B cell (primary cell): ENCODE data around the gene RABGGTB. TPM values are rescaled to one million over a fixed set of nuclear protein-coding genes. Genes with fewer than 3 reads are reported as not detected.
A peak's percentile ranks its signal among the peaks of the same experiment; 100 is the strongest.
"Not testable (repeated sequence)": the region's sequence is repeated elsewhere in the genome, so short reads cannot be mapped to it uniquely, and the experiment has no call there.

Experiments
- ATAC-seq: fragments of 200-7000 bp; cut with Tn5 transposase; one replicate; pipeline ENCODE4 v1.10.0; 2021; ENCODE audit warnings: low read depth, mild to moderate bottlenecking, moderate number of reproducible peaks, moderate library complexity
- CTCF ChIA-PET: fragments of 350-600 bp; sonication (Branson Sonifier 250); formaldehyde crosslinking; loops from one replicate; lab custom pipeline; 2021; ENCODE audit warnings: antibody characterized with exemption, inconsistent platforms; lab: Charles Lee
- POLR2A ChIA-PET: fragments of 350-600 bp; sonication (Branson Sonifier 250); formaldehyde crosslinking; loops from one replicate; lab custom pipeline; 2021; ENCODE audit warnings: antibody characterized with exemption; lab: Charles Lee
- DNase-seq: peaks from one replicate; pipeline ENCODE4 v3.0.0; 2013
- H2AFZ ChIP-seq: 2 replicates; pipeline ENCODE4 v1.6.1; 2012; ENCODE audit warnings: mild to moderate bottlenecking, low read depth, low read length; ENCODE audit not compliant: insufficient read depth, poor library complexity, severe bottlenecking
- H3K27ac ChIP-seq, 2 donors: 1 replicate in 1 of 2; 2 replicates in 1 of 2; pipeline ENCODE4 v1.5.1; 2012 to 2013; ENCODE audit warnings: low read length in 2 of 2, mild to moderate bottlenecking in 2 of 2, moderate library complexity in 1 of 2
- H3K27me3 ChIP-seq, 4 experiments: fragments of 200-600 bp in 1 of 4; sonication (generic) in 1 of 4; replicated peaks in 1 of 4; 1 replicate in 2 of 4; 2 replicates in 2 of 4; pipeline versions ENCODE4 v1.6.1 to v1.7.0; 2013 to 2016; ENCODE audit warnings: low read length in 3 of 4, mild to moderate bottlenecking in 2 of 4, mixed read lengths in 1 of 4, moderate library complexity in 1 of 4; ENCODE audit not compliant: insufficient read depth in 4 of 4, control insufficient read depth in 3 of 4; ENCODE audit errors: control extremely low read depth in 1 of 4
- H3K36me3 ChIP-seq, 2 experiments: replicated peaks in 1 of 2; 1 replicate in 1 of 2; 2 replicates in 1 of 2; pipeline versions ENCODE4 v1.6.1 to v1.7.1; 2013; ENCODE audit warnings: low read length in 1 of 2; ENCODE audit not compliant: insufficient read depth in 2 of 2, control insufficient read depth in 1 of 2; ENCODE audit errors: control extremely low read depth in 1 of 2, extremely low read depth in 1 of 2
- H3K4me1 ChIP-seq, 2 donors: fragments of 200-600 bp in 1 of 2; sonication (generic) in 1 of 2; 1 replicate in 1 of 2; 2 replicates in 1 of 2; pipeline versions ENCODE4 v1.5.1 to v1.6.1; 2013 to 2017; ENCODE audit warnings: low read length in 2 of 2; ENCODE audit not compliant: control insufficient read depth in 2 of 2, insufficient read depth in 2 of 2
- H3K4me2 ChIP-seq: replicated peaks from 2 replicates; pipeline ENCODE3; 2012; ENCODE audit warnings: mild to moderate bottlenecking, low read depth, low read length; ENCODE audit not compliant: poor library complexity, severe bottlenecking
- H3K4me3 ChIP-seq, 5 experiments: fragments of 200-600 bp in 1 of 5; sonication (generic) in 1 of 5; 1 replicate in 3 of 5; 2 replicates in 2 of 5; pipeline versions ENCODE4 v1.5.1 to v1.7.0; 2011 to 2016; ENCODE audit warnings: low read length in 4 of 5, mild to moderate bottlenecking in 4 of 5, low read depth in 2 of 5, control low read depth in 1 of 5, moderate library complexity in 1 of 5; ENCODE audit not compliant: insufficient read depth in 1 of 5; ENCODE audit errors: control extremely low read depth in 1 of 5, extremely low read depth in 1 of 5
- H3K79me2 ChIP-seq: fragments of 200-600 bp; sonication (generic); one replicate; pipeline ENCODE4 v1.6.0; 2016; ENCODE audit warnings: low read length; ENCODE audit not compliant: control insufficient read depth, insufficient read depth
- H3K9ac ChIP-seq: fragments of 200-600 bp; sonication (generic); 2 replicates; pipeline ENCODE4 v1.6.1; 2017; ENCODE audit warnings: mild to moderate bottlenecking, low read length, moderate library complexity
- H3K9me3 ChIP-seq, 3 donors: one replicate each; pipeline versions ENCODE4 v1.6.1 to v1.7.1; 2013; ENCODE audit warnings: low read length in 2 of 3; ENCODE audit not compliant: control insufficient read depth in 2 of 3, insufficient read depth in 1 of 3; ENCODE audit errors: control extremely low read depth in 1 of 3
- H4K20me1 ChIP-seq: 2 replicates; pipeline ENCODE4 v1.6.0; 2012; ENCODE audit warnings: mild to moderate bottlenecking, low read length; ENCODE audit not compliant: insufficient read depth, control insufficient read depth, poor library complexity, severe bottlenecking
- H3K27ac Mint-ChIP-seq: one replicate; pipeline ENCODE4 v1.8.0; 2021; ENCODE audit warnings: mixed read lengths
- H3K27me3 Mint-ChIP-seq: one replicate; pipeline ENCODE4 v1.8.0; 2021; ENCODE audit warnings: mixed read lengths
- H3K4me1 Mint-ChIP-seq: one replicate; pipeline ENCODE4 v1.8.0; 2021; ENCODE audit warnings: mixed read lengths
- H3K4me3 Mint-ChIP-seq: one replicate; pipeline ENCODE4 v1.8.0; 2021; ENCODE audit warnings: mixed read lengths
- H3K9me3 Mint-ChIP-seq: one replicate; pipeline ENCODE4 v1.8.0; 2022; ENCODE audit warnings: mixed read lengths; ENCODE audit not compliant: insufficient read depth
- CTCF ChIP-seq: fragments of 200-600 bp; IDR thresholded peaks from one replicate; pipeline ENCODE4 v1.8.0; 2022; ENCODE audit warnings: antibody characterized with exemption, mild to moderate bottlenecking
- EZH2 ChIP-seq: IDR thresholded peaks from 2 replicates; pipeline ENCODE4 v1.6.1; 2012; ENCODE audit warnings: borderline replicate concordance, low read depth, mild to moderate bottlenecking, moderate library complexity, low read length; ENCODE audit not compliant: insufficient read depth, poor library complexity, severe bottlenecking
- WGBS: methylation state at CpG from one replicate; pipeline ENCODE4 v1.1.5; 2013; ENCODE audit warnings: missing lambda C conversion rate; ENCODE audit not compliant: insufficient coverage; 5-methylcytosine and 5-hydroxymethylcytosine counted together
- intact Hi-C: fragments of 100-400 bp; cut with micrococcal nuclease; formaldehyde crosslinking; loops from one replicate; pipeline ENCODE4 v1.10.0; 2022
- polyA plus RNA-seq: library from polyadenylated mRNA; depleted of rRNA; stranded (reverse); fragments of >200 nt; gene quantifications from 2 replicates; pipeline ENCODE4 v1.2.3, GENCODE V29; 2012
- total RNA-seq, 2 donors: library from RNA; stranded (reverse); fragments of 120-200 nt in 1 of 2; gene quantifications; 1 replicate in 1 of 2; 2 replicates in 1 of 2; pipeline versions ENCODE4 v1.2.3 to v1.2.4, GENCODE V29; 2013 to 2022

Gene RABGGTB
- total and polyA plus RNA-seq, 2 donors (not counting 1 experiment from before 2014, with no cell fraction given): 94.1 to 134 TPM

DNA sequence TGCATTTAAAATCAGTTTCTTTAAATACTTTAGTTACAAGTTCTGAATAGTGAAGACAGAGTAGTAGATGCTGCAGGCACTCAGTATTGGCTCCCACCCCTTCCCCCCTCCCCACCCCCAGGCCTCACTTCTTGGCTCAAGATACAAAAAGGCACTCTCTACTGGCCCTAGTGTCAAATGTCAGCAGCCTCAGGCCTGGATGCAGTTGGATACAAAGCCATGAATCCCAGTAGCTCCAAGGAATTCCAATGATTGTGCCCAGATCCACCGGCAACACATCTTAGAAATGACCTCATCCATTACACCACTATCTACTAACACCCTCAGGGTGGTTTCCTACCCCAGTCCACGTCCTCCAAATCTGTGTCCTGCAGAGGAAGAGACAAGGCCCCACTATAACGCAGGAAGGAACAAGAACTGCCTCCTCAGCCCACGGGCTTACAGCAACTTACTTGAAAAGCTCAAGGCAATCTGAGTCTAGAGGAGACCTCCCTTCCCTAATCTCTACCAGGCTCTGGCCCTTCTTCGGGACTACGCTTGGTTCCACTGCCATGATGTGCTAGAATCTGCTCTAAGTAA lies 43.9 kb upstream of the RABGGTB start:
- no peaks in the 10 kb centered on the region for H4K20me1 ChIP-seq
- no peak overlapping the region for H2AFZ ChIP-seq
- no peaks in the 10 kb centered on the region for H3K27me3 ChIP-seq
- WGBS: 92% methylated on average over 2 of the region's 6 CpGs
- no peak overlapping the region for H3K9ac ChIP-seq
- no peaks in the 10 kb centered on the region for H3K4me1 ChIP-seq
- H3K4me3 ChIP-seq: no peak overlapping the region
- no peak overlapping the region for H3K4me2 ChIP-seq
- no peaks in the 10 kb centered on the region for H3K79me2 ChIP-seq
- no peak overlapping the region for H3K27ac Mint-ChIP-seq
- H3K36me3 ChIP-seq: peaks cover 15 to 49% of the 10 kb centered on the region in 2 experiments
- DNase-seq: no peak
- peaks cover 5% of the 10 kb centered on the region for H3K4me1 Mint-ChIP-seq
- no peaks in the 10 kb centered on the region for H3K27me3 Mint-ChIP-seq
- no peak overlapping the region for H3K4me3 Mint-ChIP-seq
- intact Hi-C loops: no loop called here
- H3K9me3 ChIP-seq: no peaks in the 10 kb centered on the region
- H3K9me3 Mint-ChIP-seq: no peaks in the 10 kb centered on the region
- H3K27ac ChIP-seq: no peak overlapping the region
- no peak for ATAC-seq
- TF ChIP-seq EZH2 (no peak), CTCF (no peak)
- ChIA-PET CTCF (no interaction called here), POLR2A (no interaction called here)

DNA sequence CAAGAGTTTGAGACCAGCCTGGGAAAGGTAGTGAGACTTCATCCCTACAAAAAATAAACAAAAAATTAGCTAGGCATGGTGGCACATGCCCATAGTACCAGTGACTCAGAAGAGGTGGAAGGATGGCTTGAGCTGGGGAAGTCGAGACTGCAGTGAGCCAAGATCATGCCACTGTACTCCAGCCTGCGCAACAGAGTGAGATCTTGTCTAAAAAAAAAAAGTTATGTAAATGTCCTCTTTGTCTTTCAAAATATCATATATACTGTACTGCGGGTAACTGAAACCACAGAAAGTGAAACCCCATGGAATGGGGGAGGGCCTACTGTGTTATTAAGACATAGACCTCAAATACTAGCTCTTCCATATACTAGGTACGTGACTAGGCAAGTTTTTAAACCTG lies 40.8 kb upstream of the RABGGTB start:
- Histone ChIP-seq H3K27me3 (no peaks in the 10 kb centered on the region), H3K36me3 (peaks cover 16 to 36% of the 10 kb centered on the region in 2 experiments), H3K4me1 (no peaks in the 10 kb centered on the region), H3K9ac (no peak overlapping the region), H3K4me3 (no peak overlapping the region), H3K79me2 (no peaks in the 10 kb centered on the region), H3K4me2 (no peak overlapping the region), H2AFZ (no peak overlapping the region), H3K9me3 (no peaks in the 10 kb centered on the region), H3K27ac (no peak overlapping the region), H4K20me1 (no peaks in the 10 kb centered on the region)
- WGBS: no CpG with 5 or more reads among the region's 4 CpGs
- Mint-ChIP-seq H3K4me3 (no peak overlapping the region), H3K27ac (peak overlapping the region; percentile 74), H3K9me3 (no peaks in the 10 kb centered on the region), H3K4me1 (peaks cover 5% of the 10 kb centered on the region), H3K27me3 (no peaks in the 10 kb centered on the region)
- ATAC-seq (peak; percentile 28), DNase-seq (no peak)
- CTCF ChIA-PET: no interaction called here
- TF ChIP-seq CTCF: no peak
- TF ChIP-seq EZH2: no peak
- POLR2A ChIA-PET: no interaction called here
- intact Hi-C loops: no loop called here

- H3K9ac ChIP-seq, H3K9me3 ChIP-seq, H3K27me3 Mint-ChIP-seq, H3K4me1 Mint-ChIP-seq, intact Hi-C loops, H3K4me2 ChIP-seq, ATAC-seq, H3K27ac ChIP-seq, H3K27ac Mint-ChIP-seq, DNase-seq, H4K20me1 ChIP-seq, H3K79me2 ChIP-seq, H3K4me3 Mint-ChIP-seq, H3K4me3 ChIP-seq, H3K4me1 ChIP-seq, H2AFZ ChIP-seq, H3K9me3 Mint-ChIP-seq, POLR2A ChIA-PET, CTCF ChIA-PET, H3K27me3 ChIP-seq: not testable (repeated sequence)
- H3K36me3 ChIP-seq: peaks cover 2 to 12% of the 10 kb centered on the region in 2 experiments
Measured at GRCh38 chr1:75757210-75757609, 28.8 kb upstream of the RABGGTB start.
